Measurements from ENCODE around the gene OAS1. TPM values are rescaled to one million over a fixed set of nuclear protein-coding genes. Genes with fewer than 3 reads are reported as not detected.

The OAS1 gene
- total RNA-seq, 2 donors from 2014 or later, result 13.8 to 18.1 TPM

GRCh38 chr12:112928978-112929377 is 22.2 kb downstream of the OAS1 start:
- intact Hi-C loops (cut with DNase I), result no loop called here
- ATAC-seq (no peak), DNase-seq (no peak)

- intact Hi-C loops (cut with DNase I), result no loop called here
- DNase-seq, result no peak
- no peak for ATAC-seq
Measured at GRCh38 chr12:112929715-112930114, 23.0 kb downstream of the OAS1 start.

GRCh38 chr12:112930350-112930749 is 23.6 kb downstream of the OAS1 start:
- ATAC-seq, result no peak
- DNase-seq, result no peak
- intact Hi-C loops (cut with DNase I), result no loop called here

- intact Hi-C loops (cut with DNase I), result no loop called here
- DNase-seq (no peak), ATAC-seq (no peak)
Measured at GRCh38 chr12:112932485-112933128, 25.8 kb downstream of the OAS1 start.

GRCh38 chr12:112933129-112933505 is 26.4 kb downstream of the OAS1 start:
- intact Hi-C loops (cut with DNase I), result no loop called here

GRCh38 chr12:112936264-112936663 is 29.5 kb downstream of the OAS1 start:
- intact Hi-C loops (cut with DNase I), result no loop called here
- no peak for DNase-seq

More at GRCh38 chr12:112933129-112933505, 26.4 kb downstream of the OAS1 start:
- ATAC-seq (no peak), DNase-seq (no peak)

GRCh38 chr12:112936927-112937326 is 30.2 kb downstream of the OAS1 start:
- DNase-seq (no peak), ATAC-seq (no peak)
- intact Hi-C loops (cut with DNase I), result no loop called here

More at GRCh38 chr12:112936264-112936663, 29.5 kb downstream of the OAS1 start:
- ATAC-seq, result no peak

GRCh38 chr12:112937741-112938719 is 31.3 kb downstream of the OAS1 start, which contains the start of gene OAS3:
Gene OAS3, plus strand, starts transcription at chr12:112938474. Its CDS starts 57 bp downstream, at chr12:112938531.
- ATAC-seq (peak; percentile 96 to 97), DNase-seq (peak; percentile 93)
- intact Hi-C loops (cut with DNase I), result loop anchor here in 1 of 2 donors (2.0 kb wide), 1 partner anchor 41 kb away; the partner anchor contains the start of gene OAS2

- DNase-seq, result no peak
- ATAC-seq, result peak; percentile 3 to 25
- intact Hi-C loops (cut with DNase I), result loop anchor here in 1 of 2 donors (2.0 kb wide), 1 partner anchor 40 kb away; the partner anchor contains the start of gene OAS2
Measured at GRCh38 chr12:112938751-112939150, 32.0 kb downstream of the OAS1 start.

- intact Hi-C loops (cut with DNase I), result loop anchor here in 1 of 2 donors (2.0 kb wide), 1 partner anchor 39 kb away; the partner anchor contains the start of gene OAS2
- no peak for DNase-seq
- no peak for ATAC-seq
Measured at GRCh38 chr12:112939761-112940381, 33.1 kb downstream of the OAS1 start.

- ATAC-seq (no peak), DNase-seq (no peak)
- intact Hi-C loops (cut with DNase I), result no loop called here
Measured at GRCh38 chr12:112941528-112942335, 35.0 kb downstream of the OAS1 start.

- ATAC-seq, result no peak
- intact Hi-C loops (cut with DNase I), result no loop called here
Measured at GRCh38 chr12:112942572-112942971, 35.8 kb downstream of the OAS1 start.

GRCh38 chr12:112944024-112944690 is 37.4 kb downstream of the OAS1 start:
- no peak for DNase-seq
- ATAC-seq, result no peak
- intact Hi-C loops (cut with DNase I), result no loop called here

More at GRCh38 chr12:112942572-112942971, 35.8 kb downstream of the OAS1 start:
- no peak for DNase-seq

- ATAC-seq (no peak), DNase-seq (no peak)
- intact Hi-C loops (cut with DNase I), result no loop called here
Measured at GRCh38 chr12:112945515-112945914, 38.8 kb downstream of the OAS1 start.

GRCh38 chr12:112946236-112947000 is 39.7 kb downstream of the OAS1 start:
- ATAC-seq, result no peak
- no peak for DNase-seq
- intact Hi-C loops (cut with DNase I), result no loop called here

- DNase-seq (no peak), ATAC-seq (no peak)
- intact Hi-C loops (cut with DNase I), result no loop called here
Measured at GRCh38 chr12:112947314-112947713, 40.6 kb downstream of the OAS1 start.

GRCh38 chr12:112947761-112948160 is 41.0 kb downstream of the OAS1 start:
- ATAC-seq, result no peak
- intact Hi-C loops (cut with DNase I), result no loop called here
- DNase-seq, result no peak
